ENCODE data around the gene LIMK2.

Gene LIMK2

GRCh38 chr22:31284281-31285155 lies 72.4 kb downstream of the LIMK2 start:
- no peak for TF ChIP-seq CTCF (IDR thresholded peaks at IDR 0.05; ENCODE audit: low read depth, low read length)
- Histone ChIP-seq H3K36me3 (no peaks in the 10 kb centered on the region; the same call in 1 of the 2 replicates), H3K27me3 (no peaks in the 10 kb centered on the region), H3K4me1 (no peaks in the 10 kb centered on the region), H3K4me3 (ENCODE audit: low read depth, low read length) (no peak overlapping the region), H3K9me3 (no peaks in the 10 kb centered on the region)
- DNase-seq: no peak

GRCh38 chr22:31286360-31287255 lies 74.5 kb downstream of the LIMK2 start:
- no peaks in the 10 kb centered on the region; the same call in 1 of the 2 replicates for H3K36me3 ChIP-seq
- DNase-seq: no peak
- no peak for TF ChIP-seq CTCF (IDR thresholded peaks at IDR 0.05; ENCODE audit: low read depth, low read length)
- H3K27me3 ChIP-seq: no peaks in the 10 kb centered on the region
- H3K4me3 ChIP-seq (ENCODE audit: low read depth, low read length): no peak overlapping the region
- H3K9me3 ChIP-seq: no peaks in the 10 kb centered on the region
- H3K4me1 ChIP-seq: peaks cover 6% of the 10 kb centered on the region; the same call in 1 of the 2 replicates

DNA sequence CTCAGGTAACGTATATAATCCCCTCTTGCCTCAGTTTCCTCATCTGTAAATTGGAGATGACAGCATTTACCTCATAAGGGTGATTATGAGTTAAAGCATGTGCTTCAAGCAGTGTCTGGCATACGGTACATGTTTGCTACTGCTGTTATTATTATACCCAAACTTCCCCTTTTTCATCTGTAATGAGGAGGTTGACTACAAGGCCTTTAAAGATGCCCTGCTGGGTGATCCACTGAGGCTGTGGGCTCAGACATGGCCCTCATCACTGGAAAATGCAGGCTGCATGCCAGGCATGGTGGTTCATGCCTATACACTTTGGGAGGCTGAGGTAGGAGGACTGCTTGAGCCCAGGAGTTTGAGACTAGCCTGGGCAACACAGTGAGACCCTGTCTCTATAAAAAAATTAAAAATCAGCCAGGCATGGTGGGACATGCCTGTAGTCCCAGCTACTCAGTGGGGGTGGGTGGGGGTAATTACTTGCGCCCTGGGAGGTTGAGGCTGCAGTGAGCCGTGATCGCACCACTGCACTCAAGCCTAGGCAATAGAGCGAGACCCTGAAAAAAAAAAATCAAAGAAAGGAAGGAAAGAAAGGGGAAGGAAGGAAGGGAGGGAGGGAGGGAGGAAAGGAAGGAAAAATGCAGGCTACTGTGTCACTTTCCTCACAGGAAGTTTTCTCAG lies 75.9 kb downstream of the LIMK2 start:
- no peak for DNase-seq
- Histone ChIP-seq H3K4me1 (peaks cover 6% of the 10 kb centered on the region; the same call in 1 of the 2 replicates), H3K4me3 (ENCODE audit: low read depth, low read length) (no peak overlapping the region), H3K36me3 (no peaks in the 10 kb centered on the region; the same call in 1 of the 2 replicates), H3K27me3 (no peaks in the 10 kb centered on the region), H3K9me3 (no peaks in the 10 kb centered on the region)
- no peak for TF ChIP-seq CTCF (IDR thresholded peaks at IDR 0.05; ENCODE audit: low read depth, low read length)

DNA sequence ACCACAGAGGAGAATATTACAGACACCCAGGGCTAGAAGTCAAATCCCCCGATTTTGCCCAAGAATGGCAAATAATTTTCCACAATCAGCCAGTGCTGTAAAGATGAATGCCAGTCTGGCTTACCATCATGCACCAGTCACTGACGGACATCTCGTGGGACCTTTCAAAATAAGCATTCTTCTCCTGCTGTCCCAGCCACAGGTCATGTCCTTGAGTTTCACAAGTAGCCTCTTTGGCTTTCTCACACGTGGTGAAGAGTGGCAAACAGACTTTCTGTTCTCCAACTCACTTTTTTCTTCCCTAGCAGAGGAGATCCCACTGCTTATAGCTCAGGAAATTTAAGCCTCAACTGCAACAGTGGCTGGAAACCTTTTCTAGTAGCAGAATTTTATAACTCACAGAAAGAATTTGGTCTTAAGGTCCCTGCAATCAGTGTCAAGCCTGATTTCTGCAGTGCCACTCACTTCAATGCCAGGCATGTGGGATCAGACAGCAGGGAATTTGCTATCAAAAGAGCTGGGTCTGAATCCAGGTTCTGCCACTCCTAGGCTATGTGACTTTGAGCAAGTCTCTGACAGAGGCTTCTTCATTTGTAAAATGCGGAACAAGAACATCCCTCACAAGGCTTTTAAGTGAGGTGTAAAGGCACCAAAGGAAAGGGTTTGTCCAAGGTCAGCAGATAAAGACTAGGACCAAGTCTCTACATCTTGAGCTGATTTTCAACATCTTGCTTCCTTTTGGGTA lies 76.6 kb downstream of the LIMK2 start:
- H3K9me3 ChIP-seq: no peaks in the 10 kb centered on the region
- no peak overlapping the region for H3K4me3 ChIP-seq (ENCODE audit: low read depth, low read length)
- TF ChIP-seq CTCF (IDR thresholded peaks at IDR 0.05; ENCODE audit: low read depth, low read length): no peak
- H3K4me1 ChIP-seq: peaks cover 6% of the 10 kb centered on the region; the same call in 1 of the 2 replicates
- no peaks in the 10 kb centered on the region for H3K36me3 ChIP-seq
- DNase-seq: no peak
- H3K27me3 ChIP-seq: no peaks in the 10 kb centered on the region

DNA sequence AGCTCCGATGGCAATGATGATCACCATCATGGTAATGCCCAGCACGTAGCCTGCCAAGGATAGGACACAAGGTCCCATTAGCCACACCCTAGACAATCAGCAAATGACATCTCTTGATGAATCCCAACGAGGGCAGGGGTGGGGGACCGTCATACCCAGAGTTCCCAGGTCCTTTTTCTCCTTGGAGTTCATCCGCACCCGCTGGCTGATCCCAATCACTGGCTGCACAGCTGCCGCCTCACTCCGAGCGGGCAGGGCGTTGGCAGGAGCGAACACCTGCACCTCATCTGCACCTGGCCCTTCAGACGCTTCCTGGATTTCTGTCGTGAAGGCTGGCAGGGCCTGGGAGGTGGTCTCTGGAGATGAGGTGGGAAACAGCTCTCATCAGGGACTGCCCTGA lies 77.2 kb downstream of the LIMK2 start:
- TF ChIP-seq CTCF (IDR thresholded peaks at IDR 0.05; ENCODE audit: low read depth, low read length): no peak
- no peaks in the 10 kb centered on the region for H3K36me3 ChIP-seq
- no peak for DNase-seq
- H3K27me3 ChIP-seq: no peaks in the 10 kb centered on the region
- H3K9me3 ChIP-seq: no peaks in the 10 kb centered on the region
- H3K4me3 ChIP-seq (ENCODE audit: low read depth, low read length): no peak overlapping the region
- peaks cover 6% of the 10 kb centered on the region; the same call in 1 of the 2 replicates for H3K4me1 ChIP-seq
